GM18858 (cell line): ENCODE measurements around the gene LYPD8.

Experiments used
- ATAC-seq: cut with Tn5 transposase; IDR thresholded peaks from one replicate; pipeline ENCODE4 v1.9.1; 2021; ENCODE audit not compliant: unreplicated experiment

LYPD8 gene

DNA sequence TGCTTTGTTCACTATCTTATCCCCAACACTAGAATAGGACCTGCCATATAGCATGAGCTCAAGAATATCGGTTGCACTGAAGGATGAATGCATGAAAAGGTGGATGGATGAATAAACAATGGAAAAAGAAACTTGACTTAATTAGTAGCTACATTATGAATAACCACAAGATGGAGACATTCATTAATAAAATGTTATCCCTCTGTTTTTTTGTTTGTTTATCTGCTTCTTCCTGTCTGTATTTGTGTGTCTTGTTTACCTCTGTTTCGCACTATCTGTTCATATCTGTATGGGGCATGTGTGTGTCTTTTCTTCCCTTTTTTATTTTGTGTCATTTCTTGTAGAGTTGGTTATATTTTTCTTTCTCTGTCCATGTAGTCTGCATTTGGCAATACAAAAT, 51.9 kb downstream of the LYPD8 start:
- no peak for ATAC-seq

DNA sequence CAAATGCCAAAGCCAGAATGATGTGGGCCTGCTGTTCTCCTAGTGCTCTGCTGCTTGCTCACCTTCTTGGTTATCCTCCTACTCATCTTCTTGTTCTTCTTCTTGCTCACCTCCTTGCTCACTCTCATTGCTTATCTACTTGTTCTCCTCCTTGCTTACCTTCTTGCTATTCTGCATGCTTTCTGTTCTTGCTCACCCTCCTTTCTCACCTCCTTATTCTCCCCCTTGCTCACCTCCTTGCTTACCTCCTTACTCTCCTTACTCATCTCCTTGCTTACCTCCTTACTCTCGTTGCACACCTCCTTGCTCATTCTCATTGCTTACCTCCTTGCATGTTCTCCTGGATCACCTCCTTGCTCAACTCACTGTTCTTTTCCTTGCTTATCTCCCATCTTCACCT, 52.8 kb downstream of the LYPD8 start, which contains the start of gene OR14I1:
OR14I1 (minus strand) TSS at position 53 of the 400 bp plus-strand sequence.
- ATAC-seq: no peak

DNA sequence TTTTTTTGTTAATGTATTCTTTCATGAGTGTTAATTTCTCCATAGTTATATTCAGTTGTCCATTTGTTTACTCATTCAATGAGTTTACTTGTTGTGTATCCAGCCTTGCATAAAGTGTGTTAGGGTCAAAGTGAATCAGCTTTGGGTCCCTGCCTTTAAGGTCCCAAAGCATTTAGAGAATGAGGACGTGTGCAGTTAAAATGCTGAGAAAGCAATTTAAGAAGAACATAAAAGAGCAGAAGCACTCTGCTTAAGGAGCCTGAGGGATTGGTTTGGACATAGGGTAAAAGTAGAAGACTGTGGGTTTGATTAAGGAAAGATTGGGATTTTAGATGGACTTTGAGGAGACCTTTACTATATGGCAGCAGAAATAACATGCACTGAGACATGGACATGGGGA, 56.5 kb downstream of the LYPD8 start:
- no peak for ATAC-seq

DNA sequence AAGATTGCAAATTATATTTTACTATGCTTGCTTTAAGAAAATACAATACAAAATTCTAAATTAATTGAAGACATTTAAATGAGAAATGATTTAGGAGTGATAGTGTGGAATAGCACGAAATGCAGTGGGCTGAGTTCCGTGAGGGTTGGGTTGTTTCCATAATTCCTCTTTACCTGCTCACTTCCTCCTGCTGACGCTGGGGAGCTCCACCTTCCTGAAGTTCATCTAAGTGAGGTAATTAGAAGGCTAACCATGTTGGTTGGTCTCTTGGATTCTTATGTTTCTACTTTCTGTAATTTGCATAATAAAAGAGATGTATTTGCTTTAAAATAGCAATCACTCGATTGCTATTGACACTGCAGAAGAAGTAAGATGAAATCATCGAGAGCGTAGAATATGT, 57.7 kb downstream of the LYPD8 start:
- ATAC-seq: no peak

DNA sequence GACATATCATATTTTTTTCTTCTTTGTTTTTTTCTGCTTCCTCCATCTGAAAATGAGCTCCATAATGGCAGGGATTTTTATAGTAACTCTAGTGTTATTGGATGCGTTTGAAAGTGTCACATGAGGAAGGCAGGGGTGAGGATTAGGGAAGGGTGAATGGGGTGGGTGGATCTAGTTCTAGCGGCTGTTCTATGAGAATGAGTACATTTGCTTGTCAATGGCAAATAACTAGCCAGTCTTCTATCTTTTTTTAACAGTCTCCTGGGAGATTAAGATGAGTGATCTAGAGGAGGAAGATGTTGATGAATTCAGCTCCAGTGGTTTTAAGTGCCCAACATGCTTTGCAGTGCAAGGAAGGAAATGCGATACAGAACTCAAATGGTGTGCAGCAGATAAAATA, 58.8 kb downstream of the LYPD8 start:
- no peak for ATAC-seq

DNA sequence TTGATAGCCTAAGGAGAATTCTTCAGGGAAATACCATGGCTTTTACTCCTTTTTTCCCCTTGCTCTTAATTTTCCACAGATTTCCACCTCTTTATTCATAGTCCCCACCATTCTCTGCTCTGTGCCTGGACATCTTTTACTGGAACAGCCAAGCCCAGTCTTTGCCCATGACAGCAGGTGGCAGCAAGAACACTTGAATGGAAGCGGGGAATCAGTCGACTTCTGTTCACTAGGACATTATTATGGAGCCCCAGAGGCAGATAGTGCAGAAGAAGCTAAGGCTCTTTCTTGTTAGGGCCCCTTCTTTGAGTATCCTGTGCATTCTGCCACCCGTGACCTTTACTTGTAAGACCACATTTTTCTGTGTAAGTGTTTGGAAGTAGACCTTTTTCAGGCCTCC, 59.3 kb downstream of the LYPD8 start:
- no peak for ATAC-seq

DNA sequence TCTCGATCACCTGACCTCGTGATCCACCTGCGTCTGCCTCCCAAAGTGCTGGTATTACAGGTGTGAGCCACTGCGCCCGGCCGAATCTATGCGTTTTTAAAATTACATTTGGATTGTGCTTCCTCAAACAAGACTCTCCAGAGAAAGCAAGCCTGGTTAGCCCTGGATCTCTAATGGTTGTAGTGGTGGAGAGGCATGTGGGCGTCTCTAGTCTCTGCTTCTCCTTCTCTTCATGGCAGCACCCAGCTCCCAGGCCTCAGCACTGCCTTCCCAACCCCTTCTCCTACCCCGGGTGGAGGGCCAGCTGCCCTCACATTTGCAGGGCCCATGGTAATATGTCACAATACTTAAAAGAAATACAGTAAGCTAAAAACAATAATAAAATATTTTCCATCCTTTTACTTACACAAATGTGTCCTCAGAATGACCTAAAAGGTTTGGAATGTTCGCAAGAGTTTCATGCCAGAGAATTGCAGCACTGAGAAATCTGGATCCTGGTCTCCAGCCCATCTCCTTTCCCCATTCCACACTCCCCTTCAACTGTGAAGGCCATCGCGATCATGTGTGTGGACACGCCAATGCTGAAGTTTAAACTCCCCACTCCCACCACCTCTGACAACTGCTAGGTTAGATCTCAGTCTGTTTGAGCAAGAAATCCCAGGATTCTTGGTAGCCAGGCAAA, 60.0 kb downstream of the LYPD8 start:
- ATAC-seq: no peak

DNA sequence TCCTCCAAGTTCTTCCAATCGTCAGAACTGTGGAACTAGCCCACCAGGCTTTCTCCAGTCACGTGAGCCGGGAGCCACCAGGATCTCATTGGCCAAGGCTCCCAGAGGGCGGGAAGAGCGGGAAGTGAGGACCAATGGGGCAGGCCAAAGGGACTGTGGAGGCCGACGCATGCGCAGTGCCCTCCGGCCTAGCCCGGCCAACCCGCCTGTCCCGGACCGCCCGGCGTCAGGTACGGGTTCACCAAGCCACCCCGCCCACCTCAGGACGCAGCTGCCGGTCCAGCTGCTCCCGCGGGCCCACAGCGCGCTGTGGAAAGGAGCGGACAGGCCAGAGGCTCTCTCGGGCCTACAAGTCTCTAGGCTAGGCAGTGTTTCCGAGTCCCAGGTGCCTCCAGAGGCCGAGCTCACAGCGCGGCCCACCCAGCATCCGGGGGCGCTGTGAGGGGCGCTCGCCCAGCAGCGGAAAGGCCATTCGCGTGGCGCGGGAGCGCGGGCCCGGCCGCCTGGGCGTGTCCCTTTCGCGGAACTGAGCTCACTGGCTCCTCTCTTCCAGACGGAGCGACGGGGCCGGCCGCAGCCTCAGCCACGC, 63.9 kb downstream of the LYPD8 start:
- ATAC-seq: no peak
